GM19463 (cell line): ENCODE measurements around the gene VSIG4.
A peak's percentile ranks its signal among the peaks of the same experiment; 100 is the strongest.

Source experiments
- ATAC-seq: cut with Tn5 transposase; IDR thresholded peaks from one replicate; pipeline ENCODE4 v1.9.1; 2021; ENCODE audit warnings: mild to moderate bottlenecking, moderate library complexity; ENCODE audit not compliant: unreplicated experiment

Gene VSIG4

GRCh38 chrX:66009231-66009845 lies 30.5 kb downstream of the VSIG4 start:
- no peak for ATAC-seq

DNA sequence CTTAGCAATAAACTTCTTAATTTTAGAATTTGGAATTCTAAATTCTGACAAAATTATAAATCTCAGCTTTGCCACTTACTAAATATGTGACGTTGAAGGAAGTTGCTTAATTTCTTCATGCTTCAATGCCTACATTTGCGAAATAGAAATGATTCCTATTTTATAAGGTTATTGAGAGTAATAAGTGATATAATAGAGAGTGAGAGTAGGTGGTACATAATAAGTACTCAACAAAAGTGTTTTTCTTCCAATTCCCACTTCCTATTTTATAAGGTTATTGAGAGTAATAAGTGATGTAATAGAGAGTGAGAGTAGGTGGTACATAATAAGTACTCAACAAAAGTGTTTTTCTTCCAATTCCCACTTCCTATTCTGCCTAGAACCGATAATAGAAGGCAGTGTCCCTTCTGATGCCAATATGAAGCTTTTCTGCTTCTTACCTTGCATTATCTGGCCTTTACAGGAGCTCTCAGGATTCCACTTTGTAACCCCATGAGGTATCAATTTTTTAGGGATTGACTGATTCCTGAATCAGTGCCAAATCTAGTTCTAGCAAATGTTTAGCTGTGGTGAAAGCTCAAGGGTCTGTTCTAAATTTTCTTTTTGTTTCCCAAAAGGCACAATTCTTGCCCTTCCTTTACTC lies 31.4 kb downstream of the VSIG4 start:
- ATAC-seq, result no peak

GRCh38 chrX:66007851-66008250 lies 32.0 kb downstream of the VSIG4 start:
- ATAC-seq, result no peak

DNA sequence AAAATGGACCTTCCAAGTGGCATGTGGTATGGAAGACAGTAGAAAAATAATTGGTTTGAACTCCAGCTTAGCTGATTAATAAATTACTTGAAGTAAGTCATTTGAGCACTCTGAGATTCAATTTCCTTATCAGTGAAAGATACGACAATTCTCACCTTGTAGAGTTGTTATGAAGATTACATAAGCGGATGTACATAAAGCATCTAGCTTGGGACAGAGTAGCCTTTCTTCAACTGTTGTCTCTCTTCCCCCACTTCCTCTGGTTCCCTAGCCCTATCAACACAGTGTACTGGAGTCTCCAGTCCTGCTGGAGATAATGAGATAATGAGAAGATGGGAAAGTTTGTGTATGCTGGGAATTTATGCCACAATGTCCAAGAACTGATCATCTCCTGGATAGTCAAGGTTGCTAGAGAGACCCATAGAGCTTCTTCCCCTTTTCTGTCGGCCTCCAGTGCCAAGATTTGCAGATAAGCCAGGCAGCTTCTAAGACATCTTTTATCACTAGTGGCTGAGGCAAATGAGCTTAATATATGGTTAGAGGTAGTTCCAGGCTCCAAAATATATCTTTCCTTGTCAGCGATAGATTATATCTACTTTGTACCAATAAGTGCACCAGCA lies 33.9 kb downstream of the VSIG4 start:
- no peak for ATAC-seq

GRCh38 chrX:66004928-66005829 lies 34.7 kb downstream of the VSIG4 start:
- no peak for ATAC-seq

DNA sequence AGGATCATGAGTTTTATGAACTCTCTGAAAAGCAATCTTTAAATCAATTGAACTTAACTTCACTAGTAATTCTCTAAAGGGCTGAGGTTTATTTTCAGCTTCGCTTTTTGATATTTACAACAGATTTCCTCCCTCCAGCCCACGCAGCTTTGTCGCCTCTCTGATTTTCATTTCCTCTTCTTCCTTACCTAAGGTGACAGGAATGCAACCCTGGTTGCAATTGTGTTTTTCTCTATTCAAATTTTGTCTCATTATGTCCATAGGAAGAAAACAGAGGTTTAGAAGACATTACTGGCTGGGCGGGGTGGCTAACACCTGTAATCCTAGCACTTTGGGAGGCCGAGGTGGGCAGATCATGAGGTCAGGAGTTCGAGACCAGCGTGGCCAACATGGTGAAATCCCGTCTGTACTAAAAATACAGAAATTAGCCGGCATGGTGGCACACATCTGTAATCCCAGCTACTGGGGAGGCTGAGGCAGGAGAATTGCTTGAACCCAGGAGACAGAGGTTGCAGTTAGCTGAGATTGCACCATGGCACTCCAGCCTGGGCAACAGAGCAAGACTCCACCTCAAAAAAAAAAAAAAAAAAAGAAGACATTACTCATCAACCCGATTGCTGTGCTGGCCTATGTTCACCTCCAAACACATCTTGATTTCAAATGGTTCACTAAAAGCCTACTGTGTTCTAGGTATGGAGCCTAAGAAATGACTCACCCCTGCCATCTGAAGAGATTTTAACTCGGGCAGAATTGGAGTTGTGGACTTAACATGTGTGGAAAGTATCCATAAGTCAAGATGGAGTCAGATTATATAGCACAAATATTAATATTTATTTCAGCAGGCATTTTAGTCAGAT lies 36.8 kb downstream of the VSIG4 start:
- ATAC-seq, result peak; percentile 50

- no peak for ATAC-seq
Measured at GRCh38 chrX:66001596-66001995, 38.3 kb downstream of the VSIG4 start.

GRCh38 chrX:66000628-66001272 lies 39.1 kb downstream of the VSIG4 start:
- no peak for ATAC-seq

- no peak for ATAC-seq
Measured at GRCh38 chrX:66000178-66000577, 39.7 kb downstream of the VSIG4 start.

- no peak for ATAC-seq
Measured at GRCh38 chrX:65999563-66000148, 40.2 kb downstream of the VSIG4 start.

DNA sequence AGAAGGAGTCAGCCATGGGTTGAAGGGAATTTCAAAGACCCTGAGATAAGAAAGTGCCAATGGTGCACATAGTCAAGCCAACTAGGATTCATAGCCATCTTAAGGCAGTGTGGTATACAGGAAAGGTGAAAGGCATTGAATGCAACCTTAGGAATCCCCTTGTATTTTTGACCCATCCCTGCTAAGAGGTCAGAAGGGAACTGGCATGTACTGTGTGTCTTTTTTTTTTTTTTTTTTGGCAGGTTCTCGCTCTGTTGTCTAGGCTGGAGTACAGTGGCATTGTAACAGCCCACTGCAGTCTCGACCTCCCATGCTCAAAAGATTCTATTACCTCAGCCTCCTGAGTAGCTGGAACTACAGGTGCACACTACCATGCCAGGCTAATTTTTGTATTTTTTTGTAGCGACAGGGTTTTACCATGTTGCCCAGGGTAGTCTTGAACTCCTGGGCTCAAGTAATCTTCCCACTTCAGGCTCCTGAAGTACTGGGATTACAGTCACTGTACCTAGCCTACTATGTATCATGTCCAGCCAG lies 40.8 kb downstream of the VSIG4 start:
- ATAC-seq, result no peak

DNA sequence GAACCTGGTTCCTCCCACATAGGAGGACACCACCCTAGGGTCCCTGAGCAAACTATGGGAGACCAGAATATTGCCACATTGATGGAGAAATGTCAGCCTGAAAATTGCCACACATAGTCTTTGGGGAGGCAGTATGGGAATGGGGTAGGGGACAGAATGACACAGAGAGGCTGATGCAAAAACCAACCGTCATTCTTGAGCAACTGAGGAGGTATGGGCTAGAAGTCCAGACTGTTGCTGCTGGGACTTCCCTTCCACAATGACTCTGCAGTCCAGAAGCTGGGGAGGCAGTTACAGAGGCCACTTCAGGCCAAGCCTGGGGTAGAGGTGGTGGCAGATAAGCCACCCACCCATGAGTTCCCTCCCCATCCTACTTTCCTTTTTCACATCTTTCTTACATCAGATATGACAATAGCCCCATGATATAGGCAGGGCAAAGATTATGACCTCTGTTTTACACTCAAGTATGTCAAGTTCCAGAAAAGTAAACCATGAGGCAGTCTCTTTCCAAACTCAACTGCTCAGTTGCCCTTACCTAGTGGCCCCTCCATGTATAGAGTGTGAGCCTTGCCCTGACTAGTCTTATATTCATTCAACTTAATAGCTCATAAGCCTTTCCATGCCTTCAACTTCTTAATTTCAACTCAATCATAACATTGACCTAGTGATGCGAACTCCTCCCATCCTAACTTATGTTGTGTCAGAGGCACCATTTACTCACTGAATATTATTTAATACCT lies 41.7 kb downstream of the VSIG4 start:
- ATAC-seq, result no peak

DNA sequence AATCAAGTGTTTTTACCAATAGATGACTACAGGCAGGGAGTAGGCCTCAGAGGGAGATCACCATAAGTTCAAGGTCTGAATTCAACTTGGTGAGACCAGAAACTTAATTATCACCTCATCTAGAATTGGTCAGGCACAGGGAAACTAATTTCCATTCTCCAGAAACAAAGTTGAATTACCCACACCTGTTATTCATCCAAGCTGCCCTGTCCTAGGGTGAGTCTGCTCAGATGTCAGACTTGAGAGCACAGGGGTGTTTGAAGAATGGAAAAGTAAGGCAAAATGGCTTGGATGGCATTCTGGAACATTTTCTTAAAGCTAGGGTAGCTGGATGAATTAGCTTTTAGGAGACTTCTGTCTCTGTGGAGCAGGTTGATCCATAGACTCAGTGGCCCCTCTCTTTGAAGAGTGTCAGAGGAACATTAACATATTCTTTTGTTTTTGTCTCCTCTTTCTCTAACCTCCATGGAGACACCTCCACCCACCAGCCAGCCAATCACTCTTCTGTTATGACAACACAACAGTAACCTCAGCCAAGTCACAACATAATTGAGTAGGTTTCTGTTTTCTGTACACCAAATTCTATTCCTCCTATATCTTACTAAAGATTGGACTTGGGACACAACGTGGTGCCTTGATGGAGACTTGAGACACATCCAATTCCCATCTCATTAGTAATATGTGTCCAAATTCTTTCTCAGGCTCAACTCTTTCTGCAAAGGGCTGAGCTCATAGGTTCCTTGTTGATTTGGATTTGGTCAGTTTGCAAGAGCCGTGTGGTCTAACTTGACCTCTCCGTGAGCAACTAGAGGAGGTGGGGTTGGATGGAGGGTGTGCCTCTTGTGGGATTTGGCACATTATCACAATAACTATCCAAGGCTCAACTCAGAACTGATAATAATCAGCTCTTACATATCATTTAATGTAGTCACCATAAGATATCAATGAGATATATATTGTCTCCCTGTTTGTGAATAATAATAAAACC lies 45.1 kb downstream of the VSIG4 start:
- no peak for ATAC-seq

DNA sequence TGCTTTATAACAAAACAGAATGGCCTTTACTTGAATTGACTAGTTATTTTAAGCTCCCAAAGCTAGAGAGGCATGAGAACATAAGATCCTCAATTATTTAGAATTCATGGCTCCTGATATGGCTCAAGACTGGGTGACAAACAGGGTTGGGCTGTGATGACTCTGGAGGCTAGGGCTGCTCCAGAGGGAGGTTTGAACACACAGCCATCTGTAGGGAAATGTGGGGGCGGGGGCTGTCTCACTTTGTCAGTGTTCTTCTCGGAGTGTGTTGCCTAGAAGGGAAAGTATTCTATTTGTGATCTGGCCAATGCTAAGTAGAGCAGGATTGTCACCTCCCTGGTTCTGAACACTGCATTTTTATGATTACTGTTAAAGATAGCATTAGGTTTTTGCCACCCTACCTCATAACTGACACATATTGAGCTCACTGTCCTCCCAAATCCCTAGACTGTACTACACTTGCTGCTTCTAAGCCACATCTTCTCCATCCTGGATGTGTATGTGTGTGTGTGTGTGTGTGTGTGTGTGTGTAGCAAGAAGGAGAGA lies 45.9 kb downstream of the VSIG4 start:
- no peak for ATAC-seq

- ATAC-seq, result no peak
Measured at GRCh38 chrX:65993332-65993731, 46.5 kb downstream of the VSIG4 start.

GRCh38 chrX:65990702-65991101 lies 49.2 kb downstream of the VSIG4 start:
- no peak for ATAC-seq

DNA sequence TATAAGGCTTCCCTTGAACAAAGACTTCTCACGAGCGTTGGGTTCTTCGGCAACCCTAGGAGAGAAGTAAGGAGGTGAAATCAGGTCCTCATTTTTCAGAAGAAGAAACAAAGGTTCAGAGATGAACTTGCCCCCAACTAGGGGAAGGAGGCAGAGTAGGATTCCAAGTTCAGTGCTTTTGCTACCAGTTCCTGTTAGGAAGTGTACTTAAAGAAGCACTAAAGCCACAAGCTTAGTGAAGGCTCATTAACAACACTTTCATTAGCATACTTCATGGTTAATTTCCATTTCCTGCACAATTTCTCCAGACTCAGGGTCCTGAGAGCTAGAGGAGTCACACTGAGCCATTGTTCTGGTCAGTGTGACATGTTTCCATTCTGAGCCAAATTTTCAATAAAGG lies 52.1 kb downstream of the VSIG4 start:
- no peak for ATAC-seq
